ENCODE results near the gene NAV3. TPM values are rescaled to one million over a fixed set of nuclear protein-coding genes. Genes with fewer than 3 reads are reported as not detected.

The NAV3 gene
- total and polyA plus RNA-seq, 7 donors: 0.47 to 4.2 (median 2.2) TPM

DNA sequence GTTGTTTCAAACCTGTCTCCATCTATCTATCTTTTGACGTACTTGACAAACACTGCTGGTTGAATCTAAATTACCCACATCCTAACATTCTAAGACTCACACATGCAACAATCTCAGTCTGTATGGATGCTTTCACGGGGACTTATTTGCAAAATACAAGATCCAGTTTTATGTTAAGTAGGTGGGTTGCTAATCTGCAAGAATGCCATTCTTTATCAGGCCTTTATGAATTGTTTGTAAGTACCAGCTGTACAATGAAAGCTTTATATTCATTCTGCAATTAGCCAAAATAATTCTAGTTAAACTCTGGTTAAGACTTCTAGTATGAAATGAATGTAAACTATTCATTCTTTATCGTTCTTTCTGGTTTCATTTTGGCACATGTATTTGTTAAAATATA is 135.1 kb downstream of the NAV3 start:
- H3K4me1 ChIP-seq: no peaks in the 10 kb centered on the region
- no peak overlapping the region for H3K4me3 ChIP-seq
- H3K36me3 ChIP-seq (ENCODE audit: insufficient read depth in 1 of 2, low read depth in 1 of 2): no peaks in the 10 kb centered on the region
- no peak for DNase-seq
- H3K27me3 ChIP-seq (ENCODE audit: insufficient read depth in 3 of 3, low read length in 2 of 3): no peaks in the 10 kb centered on the region
- no peak for ATAC-seq
- H3K27ac ChIP-seq: no peak overlapping the region
- intact Hi-C loops (cut with DNase I): no loop called here
- no peaks in the 10 kb centered on the region for H3K9me3 ChIP-seq
- TF ChIP-seq, protein P1, sequence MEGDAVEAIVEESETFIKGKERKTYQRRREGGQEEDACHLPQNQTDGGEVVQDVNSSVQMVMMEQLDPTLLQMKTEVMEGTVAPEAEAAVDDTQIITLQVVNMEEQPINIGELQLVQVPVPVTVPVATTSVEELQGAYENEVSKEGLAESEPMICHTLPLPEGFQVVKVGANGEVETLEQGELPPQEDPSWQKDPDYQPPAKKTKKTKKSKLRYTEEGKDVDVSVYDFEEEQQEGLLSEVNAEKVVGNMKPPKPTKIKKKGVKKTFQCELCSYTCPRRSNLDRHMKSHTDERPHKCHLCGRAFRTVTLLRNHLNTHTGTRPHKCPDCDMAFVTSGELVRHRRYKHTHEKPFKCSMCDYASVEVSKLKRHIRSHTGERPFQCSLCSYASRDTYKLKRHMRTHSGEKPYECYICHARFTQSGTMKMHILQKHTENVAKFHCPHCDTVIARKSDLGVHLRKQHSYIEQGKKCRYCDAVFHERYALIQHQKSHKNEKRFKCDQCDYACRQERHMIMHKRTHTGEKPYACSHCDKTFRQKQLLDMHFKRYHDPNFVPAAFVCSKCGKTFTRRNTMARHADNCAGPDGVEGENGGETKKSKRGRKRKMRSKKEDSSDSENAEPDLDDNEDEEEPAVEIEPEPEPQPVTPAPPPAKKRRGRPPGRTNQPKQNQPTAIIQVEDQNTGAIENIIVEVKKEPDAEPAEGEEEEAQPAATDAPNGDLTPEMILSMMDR (IDR thresholded peaks at IDR 0.05): no peak
- 40 to 42% (median 41%) methylated on average over 3 of the region's 3 CpGs for WGBS, 3 donors

DNA sequence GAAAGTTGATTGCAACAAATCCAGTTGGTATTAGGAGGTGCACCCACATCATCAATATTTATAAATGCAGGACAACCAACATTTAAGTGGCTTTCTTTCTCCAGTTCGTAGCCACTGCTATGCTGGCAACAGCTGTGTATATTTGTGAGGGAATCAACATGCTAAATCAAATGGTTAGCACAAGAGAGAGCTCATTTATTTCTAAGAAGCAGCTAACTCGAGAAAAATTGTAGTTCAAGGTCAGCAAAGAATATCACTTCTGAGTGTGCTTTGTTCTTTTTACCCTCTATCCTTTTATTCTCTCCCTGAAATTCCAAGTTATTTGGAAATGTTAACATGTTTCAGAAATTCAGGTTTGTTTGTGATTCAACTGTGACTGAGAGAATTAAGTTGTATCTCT is 137.3 kb downstream of the NAV3 start:
- WGBS, 3 donors: 49 to 55% (median 53%) methylated on average over 2 of the region's 2 CpGs
- DNase-seq (no peak), ATAC-seq (no peak)
- Histone ChIP-seq H3K4me1 (no peaks in the 10 kb centered on the region), H3K36me3 (ENCODE audit: insufficient read depth in 1 of 2, low read depth in 1 of 2) (no peaks in the 10 kb centered on the region), H3K27ac (no peak overlapping the region), H3K4me3 (no peak overlapping the region), H3K9me3 (no peaks in the 10 kb centered on the region), H3K27me3 (ENCODE audit: insufficient read depth in 3 of 3, low read length in 2 of 3) (no peaks in the 10 kb centered on the region)
- intact Hi-C loops (cut with DNase I): no loop called here
- TF ChIP-seq, protein P1 (IDR thresholded peaks at IDR 0.05): no peak

DNA sequence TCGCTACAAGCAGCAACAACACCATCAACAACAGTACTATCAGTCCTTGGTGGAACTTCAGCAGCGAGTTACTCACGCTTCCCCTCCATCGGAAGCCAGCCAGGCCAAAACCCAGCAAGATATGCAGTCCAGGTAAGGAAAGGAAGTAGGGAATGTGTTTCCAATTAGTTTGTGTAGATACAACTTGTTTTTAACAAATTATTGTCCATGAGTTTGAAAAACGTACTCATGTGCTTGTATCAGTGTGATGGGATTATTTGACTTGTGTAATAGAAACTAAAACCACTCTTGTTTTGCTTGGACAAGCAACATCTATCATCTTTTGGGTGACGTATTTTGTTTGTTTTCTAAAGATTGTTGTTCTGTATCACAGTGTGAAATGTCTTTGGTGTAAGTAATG is 137.9 kb downstream of the NAV3 start:
- no peaks in the 10 kb centered on the region for H3K36me3 ChIP-seq (ENCODE audit: insufficient read depth in 1 of 2, low read depth in 1 of 2)
- 92 to 95% (median 92%) methylated on average over 6 of the region's 6 CpGs for WGBS, 3 donors

DNA sequence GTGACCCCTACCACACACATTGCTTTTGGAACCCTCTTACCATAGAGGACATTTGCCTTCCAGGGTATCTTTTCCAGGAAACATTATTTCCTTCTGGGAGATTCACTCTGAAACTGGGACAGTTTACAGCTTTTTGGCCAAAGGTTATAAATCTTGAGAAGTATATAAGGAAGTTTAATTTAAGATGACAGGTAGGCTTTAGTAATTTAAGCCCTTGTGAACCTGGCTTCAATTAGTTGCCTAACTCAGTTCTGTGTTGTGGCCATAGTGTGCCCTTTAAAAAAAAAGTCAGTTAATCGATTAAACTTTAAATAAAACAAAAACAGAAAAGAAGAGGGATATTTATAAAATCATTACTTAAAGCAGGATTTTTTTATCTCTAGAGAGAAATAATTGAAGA is 142.9 kb downstream of the NAV3 start:
- TF ChIP-seq, protein P1 (IDR thresholded peaks at IDR 0.05): no peak
- DNase-seq (no peak), ATAC-seq (no peak)
- Histone ChIP-seq H3K36me3 (ENCODE audit: insufficient read depth in 1 of 2, low read depth in 1 of 2) (no peaks in the 10 kb centered on the region), H3K27me3 (ENCODE audit: insufficient read depth in 3 of 3, low read length in 2 of 3) (no peaks in the 10 kb centered on the region), H3K4me1 (no peaks in the 10 kb centered on the region), H3K4me3 (no peak overlapping the region), H3K9me3 (no peaks in the 10 kb centered on the region), H3K27ac (no peak overlapping the region)
- intact Hi-C loops (cut with DNase I): no loop called here
- WGBS, 3 donors: 42 to 53% (median 47%) methylated on average over 1 of the region's 1 CpG

More for the DNA sequence above, 137.9 kb downstream of the NAV3 start:
- intact Hi-C loops (cut with DNase I): no loop called here
- Histone ChIP-seq H3K4me3 (no peak overlapping the region), H3K4me1 (no peaks in the 10 kb centered on the region), H3K9me3 (no peaks in the 10 kb centered on the region), H3K27ac (no peak overlapping the region), H3K27me3 (ENCODE audit: insufficient read depth in 3 of 3, low read length in 2 of 3) (no peaks in the 10 kb centered on the region)
- TF ChIP-seq, protein P1 (IDR thresholded peaks at IDR 0.05): no peak
- ATAC-seq: no peak
- DNase-seq: no peak

DNA sequence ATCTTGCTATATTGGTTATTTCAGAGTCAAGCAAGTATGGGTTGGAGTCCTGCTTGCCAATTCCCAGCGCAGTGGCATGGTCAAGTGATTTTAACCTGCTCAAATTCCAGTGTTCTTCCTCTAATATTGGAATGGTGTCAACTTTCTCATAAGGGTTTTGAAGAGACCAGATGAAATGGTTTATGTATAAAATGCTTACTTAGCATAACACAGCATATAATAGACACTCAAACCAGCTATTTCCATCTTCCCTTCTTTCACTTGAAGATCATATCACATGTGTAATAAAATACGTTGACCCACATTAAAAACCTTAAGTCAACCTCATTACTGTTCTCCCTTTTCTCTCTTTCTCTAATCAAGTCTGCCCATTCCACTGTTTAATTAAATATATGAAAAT is 144.0 kb downstream of the NAV3 start:
- no peaks in the 10 kb centered on the region for H3K36me3 ChIP-seq (ENCODE audit: insufficient read depth in 1 of 2, low read depth in 1 of 2)
- intact Hi-C loops (cut with DNase I): no loop called here
- H3K4me3 ChIP-seq: no peak overlapping the region
- H3K9me3 ChIP-seq: no peaks in the 10 kb centered on the region
- ATAC-seq: no peak
- H3K27me3 ChIP-seq (ENCODE audit: insufficient read depth in 3 of 3, low read length in 2 of 3): no peaks in the 10 kb centered on the region
- WGBS, 3 donors: 88 to 92% (median 89%) methylated on average over 2 of the region's 2 CpGs
- DNase-seq: no peak
- no peaks in the 10 kb centered on the region for H3K4me1 ChIP-seq
- no peak overlapping the region for H3K27ac ChIP-seq
- TF ChIP-seq, protein P1 (IDR thresholded peaks at IDR 0.05): no peak
